Astrocyte of the cerebellum (primary cell): ENCODE data around the gene TM9SF2.

ENCODE experiments used
- DNase-seq: peaks from one replicate; pipeline ENCODE4 v3.0.0-alpha.2; 2011; ENCODE audit warnings: low read depth
- H3K4me3 ChIP-seq: 2 replicates; pipeline ENCODE4 v1.5.1; 2011; ENCODE audit warnings: mild to moderate bottlenecking, low read depth, low read length, moderate library complexity
- CTCF ChIP-seq: IDR thresholded peaks from 2 replicates; pipeline ENCODE4 v1.5.1; 2012; ENCODE audit warnings: low read length, low read depth, moderate library complexity, mild to moderate bottlenecking; ENCODE audit errors: missing control alignments
- in situ Hi-C: cut with HindIII; loops from 2 replicates; pipeline ENCODE4 v1.10.0; 2017; ENCODE audit warnings: low sequenced_read_pairs

The TM9SF2 gene

GRCh38 chr13:99580500-99581268 is 79.4 kb downstream of the TM9SF2 start:
- no peak overlapping the region for H3K4me3 ChIP-seq
- DNase-seq = no peak
- in situ Hi-C loops = no loop called here
- no peak for TF ChIP-seq CTCF

GRCh38 chr13:99582511-99582910 is 81.2 kb downstream of the TM9SF2 start:
- no peak overlapping the region for H3K4me3 ChIP-seq
- no peak for TF ChIP-seq CTCF
- in situ Hi-C loops = no loop called here
- DNase-seq = no peak

- in situ Hi-C loops = no loop called here
- H3K4me3 ChIP-seq = no peak overlapping the region
- TF ChIP-seq CTCF = no peak
- no peak for DNase-seq
Measured at GRCh38 chr13:99585609-99586008, 84.3 kb downstream of the TM9SF2 start.

- no peak for DNase-seq
- no peak overlapping the region for H3K4me3 ChIP-seq
- in situ Hi-C loops = no loop called here
- no peak for TF ChIP-seq CTCF
Measured at GRCh38 chr13:99587021-99587420, 85.7 kb downstream of the TM9SF2 start.

- no peak for TF ChIP-seq CTCF
- DNase-seq = no peak
- in situ Hi-C loops = no loop called here
- H3K4me3 ChIP-seq = no peak overlapping the region
Measured at GRCh38 chr13:99587893-99588606, 86.8 kb downstream of the TM9SF2 start.

- no peak for DNase-seq
- no peak for TF ChIP-seq CTCF
- no peak overlapping the region for H3K4me3 ChIP-seq
- in situ Hi-C loops = no loop called here
Measured at GRCh38 chr13:99589575-99589974, 88.3 kb downstream of the TM9SF2 start.
